Activated T-helper 1 cell treated with Interleukin-2 at 50 U/mL for 16 hours (primary cell): ENCODE measurements around the gene ACOT12.

Source experiments
- DNase-seq: peaks from one replicate; pipeline ENCODE4 v3.0.0-alpha.2; 2020; ENCODE audit warnings: low read depth

The ACOT12 gene

DNA sequence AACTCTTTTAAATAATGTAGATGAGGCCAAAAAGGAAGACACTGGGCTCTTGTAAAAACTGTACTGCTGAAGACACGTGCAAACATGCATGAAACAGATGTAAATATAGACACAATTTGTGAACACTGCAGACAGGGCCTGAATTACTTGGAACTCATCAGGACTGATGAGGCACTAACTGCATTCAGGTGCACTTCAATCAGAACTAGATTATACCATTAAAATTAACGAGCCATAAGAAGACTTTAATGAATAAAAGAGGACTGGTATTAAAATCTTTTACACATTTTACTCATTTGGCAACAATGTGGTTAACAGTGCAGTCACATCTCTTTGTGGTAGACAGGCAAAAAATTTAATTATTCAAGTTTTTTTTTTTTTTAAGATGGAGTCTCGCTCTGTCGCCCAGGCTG lies 105.9 kb downstream of the ACOT12 start:
- no peak for DNase-seq

DNA sequence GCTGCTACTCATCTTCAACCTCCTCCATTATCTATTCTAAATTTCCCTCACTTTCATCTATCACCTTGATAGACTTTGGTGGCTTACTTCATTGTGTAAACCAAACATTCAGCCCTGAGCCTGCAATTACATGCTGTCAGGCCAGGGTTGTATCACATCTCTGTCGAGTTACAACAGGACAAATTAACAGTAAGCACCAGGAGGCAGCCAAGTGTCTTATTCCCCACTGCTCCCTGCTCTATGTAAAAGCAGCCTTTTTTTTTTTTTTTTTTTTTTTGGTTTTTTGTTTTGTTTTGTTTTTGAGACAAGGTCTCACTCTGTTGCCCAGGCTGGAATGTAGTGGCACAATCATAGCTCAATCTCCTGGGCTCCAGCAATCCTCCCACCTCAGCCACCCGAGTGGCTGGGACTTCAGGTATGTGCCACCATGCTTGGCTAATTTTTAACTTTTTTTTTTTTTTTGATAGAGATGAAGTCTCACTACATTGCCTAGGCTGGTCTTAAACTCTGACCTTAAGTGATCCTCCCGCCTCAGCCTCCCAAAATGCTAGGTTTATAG lies 107.8 kb downstream of the ACOT12 start:
- DNase-seq = no peak

DNA sequence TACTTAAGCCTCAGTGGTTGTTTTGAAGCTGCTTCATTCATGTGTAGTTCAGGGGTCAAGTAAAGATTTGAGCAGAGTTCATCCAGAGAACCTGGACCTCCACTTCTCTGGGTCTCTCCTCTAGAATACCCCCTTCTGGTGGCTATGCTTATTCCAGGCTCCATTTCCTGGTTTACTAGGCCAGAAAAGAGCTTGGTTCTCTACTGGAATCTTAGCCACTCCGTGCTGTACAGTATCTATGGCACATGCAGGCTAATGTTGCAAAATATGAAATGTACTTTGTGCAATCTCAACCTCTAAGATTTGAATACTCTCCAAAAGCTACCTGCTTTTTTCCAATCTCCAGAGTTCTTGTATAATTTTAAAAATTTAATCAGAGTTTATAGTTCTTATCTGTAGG lies 110.0 kb downstream of the ACOT12 start:
- DNase-seq = no peak
